HFFc6 (cell line): Measurements from ENCODE around the gene E2F4. TPM values are rescaled to one million over a fixed set of nuclear protein-coding genes. Genes with fewer than 3 reads are reported as not detected.

Source experiments
- DNase-seq: peaks from one replicate; pipeline ENCODE4 v3.0.0-alpha.2; 2018
- H3K27ac Mint-ChIP-seq: 2 replicates; pipeline ENCODE4 v1.8.0; 2020; ENCODE audit warnings: mild to moderate bottlenecking, mixed read lengths
- H3K27me3 Mint-ChIP-seq: 2 replicates; pipeline ENCODE4 v1.8.0; 2021; ENCODE audit warnings: mild to moderate bottlenecking, moderate library complexity, mixed read lengths; ENCODE audit not compliant: insufficient read depth
- H3K36me3 Mint-ChIP-seq: 2 replicates; pipeline ENCODE4 v1.8.0; 2021; ENCODE audit warnings: low read depth, mixed read lengths
- H3K4me1 Mint-ChIP-seq: 2 replicates; pipeline ENCODE4 v1.8.0; 2020; ENCODE audit warnings: low read depth, mixed read lengths
- H3K4me3 Mint-ChIP-seq: 2 replicates; pipeline ENCODE4 v1.8.0; 2020; ENCODE audit warnings: mild to moderate bottlenecking, moderate library complexity, mixed read lengths
- H3K9me3 Mint-ChIP-seq: 2 replicates; pipeline ENCODE4 v1.8.0; 2020; ENCODE audit warnings: mild to moderate bottlenecking, mixed read lengths
- total RNA-seq, 6 experiments: library from RNA; stranded (reverse); fragmentation: NEBNext Ultra II Directional; extraction: Animal tissue kit (Norgen Biotek cat#: 25700); gene quantifications; 2 replicates in 1 of 6; 3 replicates in 5 of 6; pipeline ENCODE4 v1.2.3, GENCODE V29; 2021
- TF ChIP-seq, protein P1 (sequence below): fragments of 200-600 bp; sonication (generic); IDR thresholded peaks from 2 replicates; pipeline ENCODE4 v1.5.0; 2021; ENCODE audit warnings: antibody characterized with exemption, mild to moderate bottlenecking

Gene E2F4
- total RNA-seq, 6 experiments from 2014 or later = 52.9 to 64.7 (median 61.0) TPM

DNA sequence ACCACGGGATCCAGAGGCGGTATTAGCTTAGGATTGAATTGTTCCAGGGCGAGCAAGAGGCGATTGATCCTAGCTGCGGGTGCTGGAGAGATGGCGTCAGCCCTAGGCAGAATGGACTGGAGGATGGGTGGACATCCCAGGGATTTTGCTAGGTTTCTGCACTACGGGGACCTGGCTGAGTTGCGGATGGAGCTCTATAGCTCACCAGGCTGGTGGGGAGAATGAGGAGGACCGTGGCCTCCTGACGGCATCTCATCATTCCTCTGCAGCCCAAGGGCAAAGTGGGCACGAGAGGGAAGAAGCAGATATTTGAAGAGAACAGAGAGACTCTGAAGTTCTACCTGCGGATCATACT, 35.6 kb downstream of the E2F4 start:
- H3K4me1 Mint-ChIP-seq = peaks cover 34% of the 10 kb centered on the region
- H3K9me3 Mint-ChIP-seq = no peaks in the 10 kb centered on the region
- H3K36me3 Mint-ChIP-seq = peaks cover 17% of the 10 kb centered on the region
- no peak for DNase-seq
- H3K4me3 Mint-ChIP-seq = peak overlapping the region; percentile 98
- TF ChIP-seq, protein P1, sequence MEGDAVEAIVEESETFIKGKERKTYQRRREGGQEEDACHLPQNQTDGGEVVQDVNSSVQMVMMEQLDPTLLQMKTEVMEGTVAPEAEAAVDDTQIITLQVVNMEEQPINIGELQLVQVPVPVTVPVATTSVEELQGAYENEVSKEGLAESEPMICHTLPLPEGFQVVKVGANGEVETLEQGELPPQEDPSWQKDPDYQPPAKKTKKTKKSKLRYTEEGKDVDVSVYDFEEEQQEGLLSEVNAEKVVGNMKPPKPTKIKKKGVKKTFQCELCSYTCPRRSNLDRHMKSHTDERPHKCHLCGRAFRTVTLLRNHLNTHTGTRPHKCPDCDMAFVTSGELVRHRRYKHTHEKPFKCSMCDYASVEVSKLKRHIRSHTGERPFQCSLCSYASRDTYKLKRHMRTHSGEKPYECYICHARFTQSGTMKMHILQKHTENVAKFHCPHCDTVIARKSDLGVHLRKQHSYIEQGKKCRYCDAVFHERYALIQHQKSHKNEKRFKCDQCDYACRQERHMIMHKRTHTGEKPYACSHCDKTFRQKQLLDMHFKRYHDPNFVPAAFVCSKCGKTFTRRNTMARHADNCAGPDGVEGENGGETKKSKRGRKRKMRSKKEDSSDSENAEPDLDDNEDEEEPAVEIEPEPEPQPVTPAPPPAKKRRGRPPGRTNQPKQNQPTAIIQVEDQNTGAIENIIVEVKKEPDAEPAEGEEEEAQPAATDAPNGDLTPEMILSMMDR = no peak
- H3K27ac Mint-ChIP-seq = peak overlapping the region; percentile 92
- peaks cover 8% of the 10 kb centered on the region for H3K27me3 Mint-ChIP-seq

GRCh38 chr16:67228034-67228785, 36.3 kb downstream of the E2F4 start:
- Mint-ChIP-seq H3K27ac (peak overlapping the region; percentile 92), H3K4me1 (peaks cover 34% of the 10 kb centered on the region), H3K27me3 (peaks cover 8% of the 10 kb centered on the region), H3K9me3 (no peaks in the 10 kb centered on the region), H3K36me3 (peaks cover 18% of the 10 kb centered on the region), H3K4me3 (peak overlapping the region; percentile 98)
- TF ChIP-seq, protein P1 = no peak
- DNase-seq = no peak

DNA sequence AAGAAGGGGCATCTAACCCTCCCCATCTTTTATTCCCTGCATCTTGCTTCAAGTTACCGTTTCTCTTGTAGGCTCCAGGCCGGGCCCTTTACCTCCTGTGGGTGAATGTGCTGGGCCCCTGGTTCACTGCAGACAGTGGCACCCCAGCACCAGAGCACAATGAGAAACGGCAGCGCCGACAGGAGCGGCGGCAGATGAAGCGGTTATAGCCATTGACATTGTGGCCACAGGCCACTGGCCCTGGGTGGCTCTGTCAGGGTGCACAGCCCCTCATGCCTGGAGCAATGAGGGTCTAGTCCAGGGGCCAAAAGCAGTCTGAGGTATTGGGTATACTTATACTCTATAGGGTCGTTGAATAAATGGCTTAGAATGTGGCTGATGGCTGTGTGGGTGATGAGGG, 37.0 kb downstream of the E2F4 start:
- Mint-ChIP-seq H3K4me1 (peaks cover 34% of the 10 kb centered on the region), H3K27me3 (peaks cover 8% of the 10 kb centered on the region), H3K9me3 (no peaks in the 10 kb centered on the region), H3K27ac (no peak overlapping the region), H3K36me3 (peaks cover 22% of the 10 kb centered on the region), H3K4me3 (peak overlapping the region; percentile 98)
- TF ChIP-seq, protein P1 = no peak
- no peak for DNase-seq

GRCh38 chr16:67229906-67230808, 38.2 kb downstream of the E2F4 start:
- TF ChIP-seq, protein P1 = no peak
- no peaks in the 10 kb centered on the region for H3K9me3 Mint-ChIP-seq

DNA sequence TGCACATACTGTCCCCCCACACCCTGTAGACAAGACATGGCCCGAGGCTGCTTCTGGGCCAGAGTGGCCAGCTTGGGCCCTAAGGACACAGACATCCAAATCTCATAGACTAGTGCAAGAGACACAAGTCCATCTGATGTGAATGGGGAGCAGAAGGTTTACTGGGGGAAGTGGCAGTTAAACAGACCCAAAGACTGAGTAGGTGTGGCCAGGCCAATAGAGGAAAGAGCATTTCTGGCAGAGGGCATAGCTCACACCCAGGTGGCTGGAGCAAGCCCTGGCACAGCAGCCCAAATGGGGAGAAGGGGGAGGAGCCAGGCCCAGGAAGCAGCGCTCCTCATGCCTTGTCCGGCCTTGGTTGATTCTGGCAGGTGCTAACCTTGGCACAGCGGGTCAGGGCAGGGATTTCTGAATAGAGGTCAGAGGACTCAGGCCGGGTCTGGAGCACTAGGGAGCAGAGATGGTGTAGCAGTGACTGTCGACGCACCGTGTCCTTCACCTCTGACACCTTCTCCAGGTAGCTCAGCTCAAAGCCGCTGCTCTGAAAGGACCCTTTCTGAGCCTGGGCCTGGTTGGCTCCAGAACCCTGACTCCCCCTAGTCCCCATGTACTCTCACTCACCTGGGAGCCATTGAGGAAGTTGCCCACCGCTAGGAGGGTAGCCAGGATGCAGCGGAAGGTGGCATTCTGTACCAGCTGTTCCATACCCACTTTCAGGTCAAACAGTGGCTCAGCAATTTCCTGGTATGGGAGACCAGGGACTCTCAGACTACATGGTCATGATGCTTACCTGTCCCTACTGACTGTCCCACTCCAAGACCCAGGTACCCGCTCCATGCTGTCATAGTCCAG, 39.1 kb downstream of the E2F4 start:
- TF ChIP-seq, protein P1 = no peak
- no peak for DNase-seq
- no peak overlapping the region for H3K4me3 Mint-ChIP-seq
- H3K36me3 Mint-ChIP-seq = peaks cover 30% of the 10 kb centered on the region
- H3K4me1 Mint-ChIP-seq = peaks cover 15% of the 10 kb centered on the region
- no peak overlapping the region; the same call in 1 of the 2 replicates for H3K27ac Mint-ChIP-seq
- H3K9me3 Mint-ChIP-seq = no peaks in the 10 kb centered on the region
- H3K27me3 Mint-ChIP-seq = peaks cover 8% of the 10 kb centered on the region

More at GRCh38 chr16:67229906-67230808, 38.2 kb downstream of the E2F4 start:
- no peak for DNase-seq
- Mint-ChIP-seq H3K4me3 (no peak overlapping the region), H3K36me3 (peaks cover 28% of the 10 kb centered on the region), H3K27me3 (peaks cover 8% of the 10 kb centered on the region), H3K27ac (no peak overlapping the region), H3K4me1 (peaks cover 24% of the 10 kb centered on the region)
